B cell (primary cell): ENCODE measurements around the gene SYT3. TPM values are rescaled to one million over a fixed set of nuclear protein-coding genes. Genes with fewer than 3 reads are reported as not detected.
"Not testable (repeated sequence)": the region's sequence is repeated elsewhere in the genome, so short reads cannot be mapped to it uniquely, and the experiment has no call there.

Experiments
- ATAC-seq: fragments of 200-7000 bp; cut with Tn5 transposase; one replicate; pipeline ENCODE4 v1.10.0; 2021; ENCODE audit warnings: low read depth, mild to moderate bottlenecking, moderate number of reproducible peaks, moderate library complexity
- CTCF ChIA-PET: fragments of 350-600 bp; sonication (Branson Sonifier 250); formaldehyde crosslinking; loops from one replicate; lab custom pipeline; 2021; ENCODE audit warnings: antibody characterized with exemption, inconsistent platforms; lab: Charles Lee
- POLR2A ChIA-PET: fragments of 350-600 bp; sonication (Branson Sonifier 250); formaldehyde crosslinking; loops from one replicate; lab custom pipeline; 2021; ENCODE audit warnings: antibody characterized with exemption; lab: Charles Lee
- DNase-seq: peaks from one replicate; pipeline ENCODE4 v3.0.0; 2013
- H2AFZ ChIP-seq: 2 replicates; pipeline ENCODE4 v1.6.1; 2012; ENCODE audit warnings: mild to moderate bottlenecking, low read depth, low read length; ENCODE audit not compliant: insufficient read depth, poor library complexity, severe bottlenecking
- H3K27ac ChIP-seq, 2 donors: 1 replicate in 1 of 2; 2 replicates in 1 of 2; pipeline ENCODE4 v1.5.1; 2012 to 2013; ENCODE audit warnings: low read length in 2 of 2, mild to moderate bottlenecking in 2 of 2, moderate library complexity in 1 of 2
- H3K27me3 ChIP-seq, 4 experiments: fragments of 200-600 bp in 1 of 4; sonication (generic) in 1 of 4; replicated peaks in 1 of 4; 1 replicate in 2 of 4; 2 replicates in 2 of 4; pipeline versions ENCODE4 v1.6.1 to v1.7.0; 2013 to 2016; ENCODE audit warnings: low read length in 3 of 4, mild to moderate bottlenecking in 2 of 4, mixed read lengths in 1 of 4, moderate library complexity in 1 of 4; ENCODE audit not compliant: insufficient read depth in 4 of 4, control insufficient read depth in 3 of 4; ENCODE audit errors: control extremely low read depth in 1 of 4
- H3K36me3 ChIP-seq, 2 experiments: replicated peaks in 1 of 2; 1 replicate in 1 of 2; 2 replicates in 1 of 2; pipeline versions ENCODE4 v1.6.1 to v1.7.1; 2013; ENCODE audit warnings: low read length in 1 of 2; ENCODE audit not compliant: insufficient read depth in 2 of 2, control insufficient read depth in 1 of 2; ENCODE audit errors: control extremely low read depth in 1 of 2, extremely low read depth in 1 of 2
- H3K4me1 ChIP-seq, 2 donors: fragments of 200-600 bp in 1 of 2; sonication (generic) in 1 of 2; 1 replicate in 1 of 2; 2 replicates in 1 of 2; pipeline versions ENCODE4 v1.5.1 to v1.6.1; 2013 to 2017; ENCODE audit warnings: low read length in 2 of 2; ENCODE audit not compliant: control insufficient read depth in 2 of 2, insufficient read depth in 2 of 2
- H3K4me2 ChIP-seq: replicated peaks from 2 replicates; pipeline ENCODE3; 2012; ENCODE audit warnings: mild to moderate bottlenecking, low read depth, low read length; ENCODE audit not compliant: poor library complexity, severe bottlenecking
- H3K4me3 ChIP-seq, 5 experiments: fragments of 200-600 bp in 1 of 5; sonication (generic) in 1 of 5; 1 replicate in 3 of 5; 2 replicates in 2 of 5; pipeline versions ENCODE4 v1.5.1 to v1.7.0; 2011 to 2016; ENCODE audit warnings: low read length in 4 of 5, mild to moderate bottlenecking in 4 of 5, low read depth in 2 of 5, control low read depth in 1 of 5, moderate library complexity in 1 of 5; ENCODE audit not compliant: insufficient read depth in 1 of 5; ENCODE audit errors: control extremely low read depth in 1 of 5, extremely low read depth in 1 of 5
- H3K79me2 ChIP-seq: fragments of 200-600 bp; sonication (generic); one replicate; pipeline ENCODE4 v1.6.0; 2016; ENCODE audit warnings: low read length; ENCODE audit not compliant: control insufficient read depth, insufficient read depth
- H3K9ac ChIP-seq: fragments of 200-600 bp; sonication (generic); 2 replicates; pipeline ENCODE4 v1.6.1; 2017; ENCODE audit warnings: mild to moderate bottlenecking, low read length, moderate library complexity
- H3K9me3 ChIP-seq, 3 donors: one replicate each; pipeline versions ENCODE4 v1.6.1 to v1.7.1; 2013; ENCODE audit warnings: low read length in 2 of 3; ENCODE audit not compliant: control insufficient read depth in 2 of 3, insufficient read depth in 1 of 3; ENCODE audit errors: control extremely low read depth in 1 of 3
- H4K20me1 ChIP-seq: 2 replicates; pipeline ENCODE4 v1.6.0; 2012; ENCODE audit warnings: mild to moderate bottlenecking, low read length; ENCODE audit not compliant: insufficient read depth, control insufficient read depth, poor library complexity, severe bottlenecking
- H3K27ac Mint-ChIP-seq: one replicate; pipeline ENCODE4 v1.8.0; 2021; ENCODE audit warnings: mixed read lengths
- H3K27me3 Mint-ChIP-seq: one replicate; pipeline ENCODE4 v1.8.0; 2021; ENCODE audit warnings: mixed read lengths
- H3K4me1 Mint-ChIP-seq: one replicate; pipeline ENCODE4 v1.8.0; 2021; ENCODE audit warnings: mixed read lengths
- H3K4me3 Mint-ChIP-seq: one replicate; pipeline ENCODE4 v1.8.0; 2021; ENCODE audit warnings: mixed read lengths
- H3K9me3 Mint-ChIP-seq: one replicate; pipeline ENCODE4 v1.8.0; 2022; ENCODE audit warnings: mixed read lengths; ENCODE audit not compliant: insufficient read depth
- EZH2 ChIP-seq: IDR thresholded peaks from 2 replicates; pipeline ENCODE4 v1.6.1; 2012; ENCODE audit warnings: borderline replicate concordance, low read depth, mild to moderate bottlenecking, moderate library complexity, low read length; ENCODE audit not compliant: insufficient read depth, poor library complexity, severe bottlenecking
- WGBS: methylation state at CpG from one replicate; pipeline ENCODE4 v1.1.5; 2013; ENCODE audit warnings: missing lambda C conversion rate; ENCODE audit not compliant: insufficient coverage; 5-methylcytosine and 5-hydroxymethylcytosine counted together
- intact Hi-C: fragments of 100-400 bp; cut with micrococcal nuclease; formaldehyde crosslinking; loops from one replicate; pipeline ENCODE4 v1.10.0; 2022
- polyA plus RNA-seq: library from polyadenylated mRNA; depleted of rRNA; stranded (reverse); fragments of >200 nt; gene quantifications from 2 replicates; pipeline ENCODE4 v1.2.3, GENCODE V29; 2012
- total RNA-seq, 2 donors: library from RNA; stranded (reverse); fragments of 120-200 nt in 1 of 2; gene quantifications; 1 replicate in 1 of 2; 2 replicates in 1 of 2; pipeline versions ENCODE4 v1.2.3 to v1.2.4, GENCODE V29; 2013 to 2022
- TF ChIP-seq, protein P1 (sequence below): fragments of 200-600 bp; IDR thresholded peaks from one replicate; pipeline ENCODE4 v1.8.0; 2022; ENCODE audit warnings: antibody characterized with exemption, mild to moderate bottlenecking

SYT3 gene
- total and polyA plus RNA-seq, 2 donors (not counting 1 experiment from before 2014, with no cell fraction given) = 0.09 to 0.17 TPM

DNA sequence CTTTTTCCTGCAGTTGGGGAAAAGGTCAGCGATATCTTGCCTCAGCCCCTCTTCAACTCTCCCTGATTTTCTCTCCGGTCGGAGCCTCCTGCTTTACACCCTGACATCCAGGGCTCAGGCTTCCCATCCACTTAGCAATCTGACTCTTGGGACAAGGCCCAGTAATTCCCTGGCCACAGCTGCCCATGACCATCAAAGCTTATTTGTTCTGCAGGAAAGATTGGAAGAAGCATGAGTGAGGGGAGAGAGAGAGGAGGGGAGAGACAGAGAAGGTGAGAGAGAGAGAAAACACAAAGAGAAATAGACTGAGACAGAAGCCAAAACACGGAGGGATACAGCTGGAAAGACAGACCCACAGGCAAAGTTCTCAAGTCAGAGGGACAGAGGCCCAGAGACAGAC is 13.7 kb downstream of the SYT3 start:
- Histone ChIP-seq H3K4me3 (no peak overlapping the region), H3K79me2 (no peaks in the 10 kb centered on the region), H3K27me3 (no peaks in the 10 kb centered on the region), H3K27ac (no peak overlapping the region), H4K20me1 (no peaks in the 10 kb centered on the region), H2AFZ (no peak overlapping the region), H3K4me1 (no peaks in the 10 kb centered on the region), H3K9ac (no peak overlapping the region), H3K9me3 (peaks cover 0 to 11% (median 0%) of the 10 kb centered on the region in 3 donors), H3K36me3 (no peaks in the 10 kb centered on the region), H3K4me2 (no peak overlapping the region)
- Mint-ChIP-seq H3K4me3 (no peak overlapping the region), H3K27me3 (peaks cover 20% of the 10 kb centered on the region), H3K27ac (no peak overlapping the region), H3K9me3 (no peaks in the 10 kb centered on the region), H3K4me1 (no peaks in the 10 kb centered on the region)
- ATAC-seq (no peak), DNase-seq (no peak)
- intact Hi-C loops = no loop called here
- CTCF ChIA-PET = no interaction called here
- WGBS = 79% methylated on average over 2 of the region's 4 CpGs
- POLR2A ChIA-PET = no interaction called here
- TF ChIP-seq EZH2 = no peak
- TF ChIP-seq, protein P1, sequence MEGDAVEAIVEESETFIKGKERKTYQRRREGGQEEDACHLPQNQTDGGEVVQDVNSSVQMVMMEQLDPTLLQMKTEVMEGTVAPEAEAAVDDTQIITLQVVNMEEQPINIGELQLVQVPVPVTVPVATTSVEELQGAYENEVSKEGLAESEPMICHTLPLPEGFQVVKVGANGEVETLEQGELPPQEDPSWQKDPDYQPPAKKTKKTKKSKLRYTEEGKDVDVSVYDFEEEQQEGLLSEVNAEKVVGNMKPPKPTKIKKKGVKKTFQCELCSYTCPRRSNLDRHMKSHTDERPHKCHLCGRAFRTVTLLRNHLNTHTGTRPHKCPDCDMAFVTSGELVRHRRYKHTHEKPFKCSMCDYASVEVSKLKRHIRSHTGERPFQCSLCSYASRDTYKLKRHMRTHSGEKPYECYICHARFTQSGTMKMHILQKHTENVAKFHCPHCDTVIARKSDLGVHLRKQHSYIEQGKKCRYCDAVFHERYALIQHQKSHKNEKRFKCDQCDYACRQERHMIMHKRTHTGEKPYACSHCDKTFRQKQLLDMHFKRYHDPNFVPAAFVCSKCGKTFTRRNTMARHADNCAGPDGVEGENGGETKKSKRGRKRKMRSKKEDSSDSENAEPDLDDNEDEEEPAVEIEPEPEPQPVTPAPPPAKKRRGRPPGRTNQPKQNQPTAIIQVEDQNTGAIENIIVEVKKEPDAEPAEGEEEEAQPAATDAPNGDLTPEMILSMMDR = no peak

GRCh38 chr19:50624949-50625600 is 14.6 kb downstream of the SYT3 start:
- Histone ChIP-seq H3K4me3 (no peak overlapping the region), H3K79me2 (no peaks in the 10 kb centered on the region), H3K4me2 (no peak overlapping the region), H3K27me3 (no peaks in the 10 kb centered on the region), H3K36me3 (no peaks in the 10 kb centered on the region), H2AFZ (no peak overlapping the region), H3K27ac (no peak overlapping the region), H3K9me3 (peaks cover 0 to 11% (median 0%) of the 10 kb centered on the region in 3 donors), H3K4me1 (no peaks in the 10 kb centered on the region), H4K20me1 (no peaks in the 10 kb centered on the region), H3K9ac (no peak overlapping the region)
- TF ChIP-seq EZH2 = no peak
- TF ChIP-seq, protein P1 = no peak
- H3K4me1 Mint-ChIP-seq = no peaks in the 10 kb centered on the region
- ATAC-seq (no peak), DNase-seq (no peak)
- intact Hi-C loops = no loop called here
- H3K27ac Mint-ChIP-seq = no peak overlapping the region
- no peak overlapping the region for H3K4me3 Mint-ChIP-seq
- 95% methylated on average over 38 of the region's 44 CpGs for WGBS
- H3K27me3 Mint-ChIP-seq = peaks cover 13% of the 10 kb centered on the region
- POLR2A ChIA-PET = no interaction called here
- CTCF ChIA-PET = interaction anchor here (0.7 kb wide), 1 partner anchor 28 kb away, joined by 4 read pairs; no protein-coding TSS in a partner anchor
- no peaks in the 10 kb centered on the region for H3K9me3 Mint-ChIP-seq

DNA sequence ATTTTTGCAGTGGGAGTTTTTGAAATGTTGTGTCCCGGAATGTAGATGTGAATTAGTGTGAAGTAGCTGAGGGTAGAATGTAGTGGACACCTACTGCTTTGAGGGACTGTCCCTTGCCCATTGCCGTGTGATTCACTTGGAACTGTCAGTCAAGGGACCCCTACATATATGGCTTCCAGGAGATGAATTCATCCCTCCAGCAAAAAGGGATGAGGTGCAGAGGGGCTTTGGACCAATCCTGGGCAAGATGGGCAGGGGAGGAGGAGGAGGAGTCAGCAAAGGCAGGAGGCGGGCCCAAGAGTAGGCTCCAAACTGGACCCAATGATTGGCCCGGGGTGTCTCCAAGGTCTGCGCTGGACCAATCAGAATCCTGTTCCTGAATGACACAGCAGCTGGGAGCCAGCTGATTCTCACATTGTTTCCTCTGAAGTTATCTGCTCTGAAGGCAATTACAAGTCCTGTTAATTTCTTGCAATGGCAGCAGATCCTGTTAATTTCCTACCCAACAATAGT is 19.2 kb downstream of the SYT3 start:
- DNase-seq, H3K4me1 ChIP-seq, intact Hi-C loops, H3K27ac Mint-ChIP-seq, H3K9me3 Mint-ChIP-seq, H3K27me3 ChIP-seq, H3K9me3 ChIP-seq, H3K4me1 Mint-ChIP-seq, H3K79me2 ChIP-seq, H3K9ac ChIP-seq, H3K27me3 Mint-ChIP-seq, H4K20me1 ChIP-seq, H3K36me3 ChIP-seq, CTCF ChIA-PET, ATAC-seq, H3K27ac ChIP-seq, H2AFZ ChIP-seq, H3K4me3 ChIP-seq, H3K4me2 ChIP-seq, H3K4me3 Mint-ChIP-seq, POLR2A ChIA-PET: not testable (repeated sequence)
- no CpG with 5 or more reads among the region's 5 CpGs for WGBS
